Calu3 (cell line): ENCODE measurements around the gene GAS6. TPM values are rescaled to one million over a fixed set of nuclear protein-coding genes. Genes with fewer than 3 reads are reported as not detected.

Experiments
- BruUV-seq: library from RNA; stranded (reverse); fragments of 400-500 nt; replicated peaks from 2 replicates; lab custom pipeline; 2021; lab: Mats Ljungman, UMichigan
- CTCF ChIA-PET: fragments of 300-600 bp; sonication (Branson Sonifier 250); formaldehyde crosslinking; loops from one replicate; lab custom pipeline; 2022; ENCODE audit warnings: antibody characterized with exemption; lab: Charles Lee
- DNase-seq: peaks from one replicate; pipeline ENCODE4 v3.0.0; 2022
- H3K27ac Mint-ChIP-seq: one replicate; pipeline ENCODE4 v1.8.0; 2022; ENCODE audit warnings: mixed read lengths; ENCODE audit not compliant: unreplicated experiment
- H3K27me3 Mint-ChIP-seq: one replicate; pipeline ENCODE4 v1.8.0; 2022; ENCODE audit warnings: mixed read lengths; ENCODE audit not compliant: unreplicated experiment
- H3K36me3 Mint-ChIP-seq: one replicate; pipeline ENCODE4 v1.8.0; 2022; ENCODE audit warnings: mild to moderate bottlenecking, moderate library complexity, mixed read lengths; ENCODE audit not compliant: insufficient read depth, unreplicated experiment
- H3K4me1 Mint-ChIP-seq: one replicate; pipeline ENCODE4 v1.8.0; 2022; ENCODE audit warnings: mild to moderate bottlenecking, low read depth, mixed read lengths; ENCODE audit not compliant: unreplicated experiment
- H3K4me3 Mint-ChIP-seq: one replicate; pipeline ENCODE4 v1.8.0; 2022; ENCODE audit warnings: mild to moderate bottlenecking, low read depth, moderate library complexity, mixed read lengths; ENCODE audit not compliant: unreplicated experiment
- H3K9me3 Mint-ChIP-seq: one replicate; pipeline ENCODE4 v1.8.0; 2022; ENCODE audit warnings: low read depth, mixed read lengths; ENCODE audit not compliant: unreplicated experiment
- intact Hi-C: fragments of 100-400 bp; cut with micrococcal nuclease; formaldehyde crosslinking; loops from one replicate; pipeline ENCODE4 v1.10.0; 2022; ENCODE audit not compliant: unreplicated experiment
- total RNA-seq: library from RNA; stranded (reverse); gene quantifications from 2 replicates; pipeline ENCODE4 v1.2.3, GENCODE V29; 2022
- TF ChIP-seq, protein P1 (sequence below): fragments of 200-600 bp; IDR thresholded peaks from one replicate; pipeline ENCODE4 v1.8.0; 2022; ENCODE audit warnings: antibody characterized with exemption; ENCODE audit not compliant: unreplicated experiment

GAS6 gene
- total RNA-seq, 1 experiment from 2014 or later: 0.42 TPM

- no TSS peak for BruUV-seq
- no peaks in the 10 kb centered on the region for H3K4me1 Mint-ChIP-seq
- peaks cover 2% of the 10 kb centered on the region for H3K9me3 Mint-ChIP-seq
- TF ChIP-seq, protein P1, sequence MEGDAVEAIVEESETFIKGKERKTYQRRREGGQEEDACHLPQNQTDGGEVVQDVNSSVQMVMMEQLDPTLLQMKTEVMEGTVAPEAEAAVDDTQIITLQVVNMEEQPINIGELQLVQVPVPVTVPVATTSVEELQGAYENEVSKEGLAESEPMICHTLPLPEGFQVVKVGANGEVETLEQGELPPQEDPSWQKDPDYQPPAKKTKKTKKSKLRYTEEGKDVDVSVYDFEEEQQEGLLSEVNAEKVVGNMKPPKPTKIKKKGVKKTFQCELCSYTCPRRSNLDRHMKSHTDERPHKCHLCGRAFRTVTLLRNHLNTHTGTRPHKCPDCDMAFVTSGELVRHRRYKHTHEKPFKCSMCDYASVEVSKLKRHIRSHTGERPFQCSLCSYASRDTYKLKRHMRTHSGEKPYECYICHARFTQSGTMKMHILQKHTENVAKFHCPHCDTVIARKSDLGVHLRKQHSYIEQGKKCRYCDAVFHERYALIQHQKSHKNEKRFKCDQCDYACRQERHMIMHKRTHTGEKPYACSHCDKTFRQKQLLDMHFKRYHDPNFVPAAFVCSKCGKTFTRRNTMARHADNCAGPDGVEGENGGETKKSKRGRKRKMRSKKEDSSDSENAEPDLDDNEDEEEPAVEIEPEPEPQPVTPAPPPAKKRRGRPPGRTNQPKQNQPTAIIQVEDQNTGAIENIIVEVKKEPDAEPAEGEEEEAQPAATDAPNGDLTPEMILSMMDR: no peak
- no peak overlapping the region for H3K27ac Mint-ChIP-seq
- no peaks in the 10 kb centered on the region for H3K27me3 Mint-ChIP-seq
- intact Hi-C loops: no loop called here
- H3K4me3 Mint-ChIP-seq: no peak overlapping the region
- CTCF ChIA-PET: no interaction called here
- no peak for DNase-seq
- H3K36me3 Mint-ChIP-seq: no peaks in the 10 kb centered on the region
Observed at GRCh38 chr13:113887700-113888201, 23.9 kb upstream of the GAS6 start.

DNA sequence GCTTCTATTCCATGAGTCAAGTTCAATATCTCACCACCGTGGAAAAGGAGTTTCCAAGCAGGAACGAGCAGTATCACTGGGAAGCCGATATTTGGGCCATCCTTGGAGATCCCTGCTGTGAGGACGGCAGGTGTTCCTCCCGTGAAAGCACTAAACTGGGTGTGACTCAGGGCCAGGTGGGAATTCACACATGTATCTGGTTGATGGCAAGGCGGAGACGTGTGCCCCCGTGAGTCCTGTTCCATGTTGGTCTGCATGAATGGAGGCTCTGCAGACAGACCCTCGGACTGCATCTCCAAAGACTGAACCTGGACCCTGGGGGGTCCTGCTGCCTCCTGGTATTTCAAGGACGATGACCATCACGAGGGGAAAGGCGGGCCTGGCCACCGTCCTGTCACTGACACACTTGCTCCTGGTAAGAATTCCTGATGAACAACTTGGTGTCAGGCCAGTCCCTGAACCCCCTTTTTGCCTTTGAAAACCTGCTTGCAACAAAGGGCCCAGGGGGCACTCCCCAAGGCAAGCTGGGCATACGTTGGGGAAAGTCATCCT lies 22.8 kb upstream of the GAS6 start:
- Mint-ChIP-seq H3K9me3 (peaks cover 2% of the 10 kb centered on the region), H3K4me3 (no peak overlapping the region), H3K36me3 (no peaks in the 10 kb centered on the region), H3K4me1 (no peaks in the 10 kb centered on the region), H3K27me3 (no peaks in the 10 kb centered on the region), H3K27ac (no peak overlapping the region)
- CTCF ChIA-PET: no interaction called here
- intact Hi-C loops: no loop called here
- DNase-seq: no peak
- BruUV-seq: no TSS peak
- TF ChIP-seq, protein P1: no peak

GRCh38 chr13:113884821-113885220 lies 20.9 kb upstream of the GAS6 start:
- H3K9me3 Mint-ChIP-seq: peaks cover 2% of the 10 kb centered on the region
- TF ChIP-seq, protein P1: no peak
- CTCF ChIA-PET: no interaction called here
- H3K27me3 Mint-ChIP-seq: no peaks in the 10 kb centered on the region
- H3K27ac Mint-ChIP-seq: no peak overlapping the region
- no peak for DNase-seq
- H3K4me1 Mint-ChIP-seq: no peaks in the 10 kb centered on the region
- intact Hi-C loops: no loop called here
- no TSS peak for BruUV-seq
- no peaks in the 10 kb centered on the region for H3K36me3 Mint-ChIP-seq
- H3K4me3 Mint-ChIP-seq: no peak overlapping the region

DNA sequence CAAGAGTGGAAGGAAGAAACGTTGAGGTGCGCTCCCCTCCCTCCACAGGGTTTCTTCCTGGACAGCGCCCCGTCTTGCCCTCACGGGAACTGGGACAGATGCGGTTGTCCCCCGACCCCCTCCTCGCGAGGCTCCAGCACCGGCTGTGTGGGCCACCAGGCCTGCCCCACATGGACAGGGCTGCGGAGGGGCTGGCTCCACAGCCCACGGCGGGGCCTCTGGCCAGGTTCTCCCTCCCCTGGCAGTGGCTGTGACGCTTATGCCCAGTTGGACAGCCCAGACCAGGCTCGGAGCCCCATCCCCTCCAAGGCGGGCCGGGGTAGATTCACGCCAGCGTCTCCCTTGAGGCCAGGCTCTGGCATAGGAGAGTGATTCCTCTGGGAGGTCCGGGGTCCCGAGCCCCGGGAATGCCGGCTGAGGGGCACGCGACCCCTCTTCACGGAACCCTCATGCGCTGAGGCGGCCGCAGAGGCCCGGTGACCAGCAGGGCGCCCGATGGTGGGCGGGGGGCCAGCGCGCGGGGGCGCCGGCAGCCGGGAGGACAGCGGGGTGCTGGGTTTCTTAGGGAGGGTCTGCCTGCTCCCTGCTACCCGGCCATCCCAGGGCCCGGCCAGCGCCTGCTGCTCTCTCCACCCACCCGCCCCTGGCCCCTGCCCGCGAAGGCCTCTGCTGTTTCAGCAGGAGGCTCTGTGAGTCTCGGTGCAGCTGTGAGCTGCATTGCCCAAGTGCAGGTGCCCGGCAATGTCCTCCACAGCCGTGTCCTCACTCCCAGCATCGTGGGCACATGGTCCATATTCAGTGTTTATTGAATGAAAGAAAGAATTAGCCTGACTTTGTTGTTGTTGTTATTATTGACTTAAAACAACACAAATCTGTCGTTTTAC lies 20.3 kb upstream of the GAS6 start:
- Mint-ChIP-seq H3K9me3 (peaks cover 2% of the 10 kb centered on the region), H3K4me3 (no peak overlapping the region), H3K4me1 (no peaks in the 10 kb centered on the region), H3K27me3 (no peaks in the 10 kb centered on the region), H3K27ac (no peak overlapping the region), H3K36me3 (no peaks in the 10 kb centered on the region)
- BruUV-seq: no TSS peak
- intact Hi-C loops: no loop called here
- DNase-seq: no peak
- TF ChIP-seq, protein P1: no peak
- CTCF ChIA-PET: no interaction called here
